Naive thymus-derived CD4-positive, alpha-beta T cell (primary cell): ENCODE data around the gene ANXA8. TPM values are rescaled to one million over a fixed set of nuclear protein-coding genes. Genes with fewer than 3 reads are reported as not detected.

Experiments used
- polyA plus RNA-seq, 2 donors: library from polyadenylated mRNA; unstranded; fragments of 300-500 nt; fragmentation: Illumina TruSeq; gene quantifications; one replicate each; pipeline ENCODE4 v1.2.3, GENCODE V29; 2021
- total RNA-seq, 6 experiments: library from RNA in 5 of 6; stranded (reverse) in 5 of 6; gene quantifications; 1 replicate in 5 of 6; 2 replicates in 1 of 6; pipeline ENCODE4 v1.2.3 and lab custom pipeline; 2021 to 2026

ANXA8 gene
- total and polyA plus RNA-seq, 7 experiments from 2014 or later = 0.63 TPM; not detected in 6

Other genes with a start within 250 kb of the ANXA8 start
- 1 to 10 TPM in 2 of 5 experiments, under 1 TPM in 2, not detected in 1; 0.16 to 1.6 (median 0.80) TPM for gene GDF10, start 183.9 kb downstream of the ANXA8 start, total RNA-seq
- under 1 TPM; 0.69 to 0.82 TPM for gene GDF10, start 183.9 kb downstream of the ANXA8 start, polyA plus RNA-seq
- gene GDF2, start 161.7 kb downstream of the ANXA8 start, total RNA-seq = not detected
- gene GDF2, start 161.7 kb downstream of the ANXA8 start, polyA plus RNA-seq = not detected
- not detected for gene RBP3, start 135.8 kb downstream of the ANXA8 start, total RNA-seq
- gene RBP3, start 135.8 kb downstream of the ANXA8 start, polyA plus RNA-seq = not detected
- gene ZNF488, start 99.8 kb downstream of the ANXA8 start, total RNA-seq = not detected
- gene ZNF488, start 99.8 kb downstream of the ANXA8 start, polyA plus RNA-seq = under 1 TPM in 1 of 2 donors, not detected in 1; 0.12 TPM
- not detected for gene FAM25G, start 7.6 kb upstream of the ANXA8 start, total RNA-seq
- not detected for gene FAM25G, start 7.6 kb upstream of the ANXA8 start, polyA plus RNA-seq
- gene AGAP9, start 39.5 kb upstream of the ANXA8 start, total RNA-seq = 10 to 100 TPM in 4 of 5 experiments, 1 to 10 TPM in 1; 9.7 to 20.4 (median 15.6) TPM
- under 1 TPM; 0.19 to 0.91 TPM for gene AGAP9, start 39.5 kb upstream of the ANXA8 start, polyA plus RNA-seq